IPS-NIHi7 (cell line): Measurements from ENCODE around the gene UBAP2.

ENCODE experiments used
- DNase-seq: peaks from one replicate; pipeline ENCODE4 v3.0.0; 2012; ENCODE audit warnings: mixed read lengths; ENCODE audit errors: extremely low spot score

Gene UBAP2

GRCh38 chr9:34048727-34049629 lies at the start of gene UBAP2:
UBAP2 (minus strand) TSS chr9:34048887; CDS start chr9:34017148, 31,739 bp downstream.
- DNase-seq: peak; percentile 93

DNA sequence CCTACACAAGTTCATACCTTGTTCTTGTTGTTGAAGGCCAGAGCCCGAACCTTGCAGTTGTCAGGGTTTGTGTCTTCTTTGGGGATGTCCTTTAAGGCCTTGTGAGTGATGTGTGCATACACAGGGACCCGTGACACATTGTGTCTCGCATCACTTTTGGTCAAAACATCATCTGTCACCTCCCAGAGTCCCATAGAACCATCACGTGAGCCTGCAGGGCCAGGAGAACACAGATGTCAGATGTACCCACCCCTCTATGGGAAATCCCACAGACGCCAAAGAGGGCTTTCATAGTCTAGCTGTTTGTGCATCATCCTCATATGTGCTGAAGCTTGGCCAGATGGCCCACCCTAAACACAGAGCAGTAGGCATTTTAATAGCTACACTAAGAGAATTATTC lies 49.6 kb upstream of the UBAP2 start:
- DNase-seq: no peak

DNA sequence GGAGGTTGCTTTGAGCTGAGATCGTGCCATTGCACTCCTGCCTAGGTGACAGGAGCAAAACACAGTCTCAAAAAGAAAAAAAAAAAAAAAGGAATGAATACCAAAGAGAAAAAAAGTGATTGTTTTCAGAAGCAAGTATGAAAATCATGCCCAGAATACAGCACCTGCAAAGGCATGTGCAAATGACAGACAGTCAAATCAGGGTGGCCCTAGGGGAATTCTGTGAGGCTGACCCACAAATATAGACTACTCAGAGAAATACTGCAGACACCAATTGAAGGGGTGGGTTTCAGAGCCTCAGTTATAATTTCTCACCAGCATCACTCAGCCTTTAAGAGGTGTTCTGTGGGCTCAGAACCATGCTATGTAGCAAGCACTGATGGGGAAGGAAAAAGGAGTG lies 49.2 kb upstream of the UBAP2 start:
- DNase-seq: no peak

DNA sequence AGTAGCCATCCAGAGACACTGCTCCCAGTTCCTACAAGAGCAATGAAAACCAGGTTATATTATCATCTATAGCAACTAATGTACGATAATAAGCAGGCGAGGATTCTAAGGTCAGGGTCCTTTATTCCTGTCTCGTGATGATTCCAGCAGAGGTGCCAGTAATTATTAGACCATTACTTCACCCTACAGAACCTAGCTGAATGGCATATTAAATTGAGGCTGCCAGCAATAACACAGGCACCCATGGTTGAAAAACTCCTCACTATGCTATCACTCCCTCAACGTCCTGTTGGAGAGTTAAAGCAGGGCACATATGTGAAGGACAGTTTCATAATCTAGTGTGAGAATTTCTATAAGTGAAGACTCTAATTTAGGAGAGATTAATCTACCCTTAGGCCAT lies 48.1 kb upstream of the UBAP2 start:
- no peak for DNase-seq

GRCh38 chr9:34093578-34093977 lies 44.9 kb upstream of the UBAP2 start:
- no peak for DNase-seq

- DNase-seq: no peak
These were observed 40.6 kb upstream of the UBAP2 start for GRCh38 chr9:34089311-34089710.

- DNase-seq: no peak
These were observed 38.7 kb upstream of the UBAP2 start for GRCh38 chr9:34087370-34087769.

GRCh38 chr9:34086864-34087263 lies 38.2 kb upstream of the UBAP2 start:
- no peak for DNase-seq

DNA sequence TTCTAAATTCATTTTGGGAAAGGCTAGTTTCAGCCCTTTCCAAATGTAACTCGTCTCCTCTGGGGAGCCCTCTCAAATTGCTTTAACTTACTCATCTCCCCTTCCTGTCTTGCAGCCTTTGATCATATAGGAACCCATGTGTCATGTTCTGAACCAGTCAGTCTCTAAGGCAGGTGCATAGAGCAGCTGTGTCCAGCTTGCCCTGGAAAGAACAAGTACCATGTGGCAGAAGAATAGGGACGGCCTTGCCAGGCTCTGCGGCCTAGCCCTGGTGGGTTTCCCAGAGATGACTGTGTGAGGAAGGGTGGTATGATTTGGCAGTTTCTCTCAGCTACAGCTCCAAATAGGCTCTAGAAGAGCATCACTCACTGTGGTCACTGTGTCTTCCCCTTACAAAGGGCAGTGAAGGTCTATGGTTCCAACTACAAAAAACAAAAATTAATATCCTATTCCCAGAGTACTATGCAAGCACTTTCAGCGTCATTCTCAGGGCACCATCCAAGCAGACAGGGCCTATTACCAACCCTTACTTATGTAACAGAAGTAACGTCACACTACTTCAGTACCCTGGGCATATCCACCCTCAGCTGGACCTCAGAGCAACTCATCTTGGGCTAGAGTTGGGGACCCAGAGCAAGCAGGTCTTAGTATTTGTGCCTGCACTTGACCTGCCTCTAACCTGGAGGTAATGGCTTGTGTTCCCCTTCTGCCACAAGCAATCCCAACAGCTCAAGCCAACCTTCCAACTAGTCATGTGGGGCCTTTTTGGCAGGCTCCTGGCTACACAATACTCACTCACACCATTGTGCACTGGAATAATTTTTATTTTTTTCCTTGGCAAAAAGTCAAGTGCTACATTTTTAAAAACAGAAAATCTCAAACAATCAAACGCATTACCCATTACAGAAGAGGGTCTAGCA lies 37.2 kb upstream of the UBAP2 start:
- DNase-seq: no peak

DNA sequence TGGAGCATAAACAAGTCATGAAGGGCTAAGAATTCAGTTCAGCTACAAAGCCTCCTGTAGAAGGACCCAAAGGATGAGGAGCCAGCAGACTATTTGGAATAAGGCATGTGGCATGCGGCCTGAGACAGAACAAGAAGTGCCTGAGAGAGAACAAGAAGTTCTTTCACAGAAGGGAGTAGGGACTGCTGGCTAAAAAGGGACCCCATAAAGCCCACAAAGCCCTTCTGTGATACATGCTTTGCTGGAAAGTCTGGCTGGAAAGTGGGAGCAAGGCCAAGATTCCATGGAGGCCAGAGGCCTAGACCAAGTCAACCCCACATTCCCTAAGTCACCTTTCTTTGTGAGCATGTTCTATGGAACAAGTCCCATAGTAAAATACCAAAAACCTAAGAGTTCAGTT lies 35.9 kb upstream of the UBAP2 start:
- DNase-seq: no peak

DNA sequence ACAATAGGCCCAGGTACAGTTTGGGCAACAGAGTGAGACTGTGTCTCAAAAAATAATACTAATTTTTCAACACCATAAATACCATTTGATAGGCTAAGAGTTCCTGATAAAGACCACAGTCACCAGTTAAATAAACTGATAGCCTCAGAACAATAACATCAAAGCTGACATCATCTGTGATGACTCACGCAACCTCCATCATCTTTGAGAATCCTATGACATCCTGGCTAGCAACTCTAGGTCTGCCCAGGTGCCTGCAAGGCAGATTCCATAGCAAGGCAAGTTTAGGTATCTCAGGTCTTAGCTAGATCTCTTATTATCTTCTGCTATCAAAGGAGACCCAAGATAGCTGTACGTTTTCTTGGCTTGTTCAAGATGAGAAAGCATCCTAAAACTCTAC lies 30.5 kb upstream of the UBAP2 start:
- DNase-seq: no peak

DNA sequence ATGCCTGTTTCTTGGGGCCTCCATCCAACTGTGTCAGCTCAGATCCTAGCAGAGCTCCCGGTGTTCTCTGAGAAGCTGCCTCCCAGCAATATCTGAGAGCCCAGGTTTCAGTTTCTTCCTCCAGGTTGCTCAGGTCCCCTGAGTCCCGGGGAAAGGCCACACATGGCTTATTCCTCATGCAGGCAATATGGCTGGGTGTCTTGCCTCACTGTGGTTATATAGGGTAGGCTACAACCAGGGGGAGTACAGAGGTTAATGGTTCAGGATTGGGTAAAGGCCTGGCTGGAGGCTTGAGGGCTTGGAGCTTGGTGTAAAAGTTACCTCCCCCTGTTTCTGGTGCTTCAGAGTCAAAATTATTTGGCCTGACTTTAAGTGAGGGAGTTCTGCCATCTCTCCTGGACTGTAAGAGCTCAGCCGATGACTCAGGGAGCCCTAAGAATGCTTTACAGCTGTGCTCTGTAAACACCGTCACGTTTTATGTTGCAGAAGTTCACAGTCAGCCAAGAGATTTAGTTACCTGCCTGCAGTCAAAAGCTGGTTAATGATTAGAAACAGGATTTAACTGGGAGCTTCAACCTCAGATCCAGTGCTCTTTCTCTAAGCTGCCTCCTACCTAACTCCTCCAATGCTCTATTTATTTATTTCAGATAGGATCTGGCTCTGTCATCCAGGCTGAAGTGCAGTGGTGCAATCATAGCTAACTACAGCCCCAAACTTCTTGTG lies 24.3 kb upstream of the UBAP2 start:
- peak; percentile 40 for DNase-seq

GRCh38 chr9:34072410-34072809 lies 23.7 kb upstream of the UBAP2 start:
- DNase-seq: peak; percentile 56

DNA sequence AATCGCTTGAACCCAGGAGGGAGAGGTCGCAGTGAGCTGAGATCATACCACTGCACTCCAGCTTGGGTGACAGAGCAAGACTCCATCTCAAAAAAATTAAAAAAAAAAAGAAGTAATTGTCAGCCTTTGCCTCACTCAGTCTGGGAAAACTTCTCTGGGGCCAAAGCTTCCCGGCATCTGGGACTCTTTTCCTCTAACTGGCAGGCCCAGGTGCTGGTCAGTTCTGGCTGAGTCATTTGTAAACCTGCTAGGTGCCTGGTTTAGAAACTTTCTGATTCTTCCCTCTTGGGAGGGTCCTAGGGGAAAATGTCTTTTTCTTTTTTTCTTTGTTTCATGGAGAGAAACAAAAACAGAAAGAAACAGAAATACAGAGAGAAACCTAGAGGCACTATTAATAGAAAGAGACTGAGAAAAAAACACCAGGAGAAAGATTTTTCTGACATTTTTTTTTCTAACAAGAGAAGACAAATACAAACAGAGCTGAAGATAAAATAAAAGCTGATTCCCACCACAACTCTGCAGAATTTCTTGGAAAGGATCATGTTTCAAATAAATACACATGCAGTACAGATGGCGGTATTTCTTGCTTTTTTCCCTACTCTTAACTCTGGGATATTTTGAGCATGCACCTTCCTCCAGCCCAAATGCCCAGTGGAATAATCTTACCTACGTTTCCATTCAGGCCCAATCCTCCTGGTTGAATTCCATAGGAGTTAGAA lies 22.1 kb upstream of the UBAP2 start:
- no peak for DNase-seq

DNA sequence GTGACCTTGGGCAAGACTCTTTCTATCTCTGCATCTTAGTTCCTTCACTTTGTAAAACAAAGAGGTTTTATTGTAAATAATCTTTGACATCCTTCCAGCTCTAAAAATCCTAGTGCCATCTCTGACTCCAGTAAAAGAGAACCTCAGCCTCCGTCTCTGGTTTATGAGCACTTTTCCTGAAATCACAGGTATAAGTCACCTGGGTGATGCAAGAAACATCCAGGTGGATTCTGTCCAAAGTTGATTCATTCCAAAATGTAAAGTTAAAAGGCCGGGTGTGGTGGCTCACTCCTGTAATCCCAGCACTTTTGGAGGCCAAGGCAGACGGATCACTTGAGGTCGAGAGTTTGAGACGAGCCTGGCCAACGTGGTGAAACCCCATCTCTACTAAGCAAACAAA lies 21.1 kb upstream of the UBAP2 start:
- no peak for DNase-seq

GRCh38 chr9:34065541-34065940 lies 16.9 kb upstream of the UBAP2 start:
- no peak for DNase-seq

GRCh38 chr9:34059954-34060353 lies 11.3 kb upstream of the UBAP2 start:
- no peak for DNase-seq

- no peak for DNase-seq
These were observed 10.6 kb upstream of the UBAP2 start for GRCh38 chr9:34059281-34059680.

GRCh38 chr9:34049630-34050384 lies 1.1 kb upstream of the UBAP2 start:
- no peak for DNase-seq

GRCh38 chr9:34047864-34048726 lies 592 bp downstream of the UBAP2 start:
- DNase-seq: peak; percentile 52
